ENCODE measurements around the gene NBEAL1.
"Not testable (repeated sequence)": the region's sequence is repeated elsewhere in the genome, so short reads cannot be mapped to it uniquely, and the experiment has no call there.

NBEAL1 gene

GRCh38 chr2:203040966-203041521 is 26.4 kb downstream of the NBEAL1 start:
- no peak for DNase-seq

GRCh38 chr2:203042178-203042577 is 27.5 kb downstream of the NBEAL1 start:
- DNase-seq = no peak

- DNase-seq = no peak
These were observed 28.6 kb downstream of the NBEAL1 start for GRCh38 chr2:203043226-203043625.

DNA sequence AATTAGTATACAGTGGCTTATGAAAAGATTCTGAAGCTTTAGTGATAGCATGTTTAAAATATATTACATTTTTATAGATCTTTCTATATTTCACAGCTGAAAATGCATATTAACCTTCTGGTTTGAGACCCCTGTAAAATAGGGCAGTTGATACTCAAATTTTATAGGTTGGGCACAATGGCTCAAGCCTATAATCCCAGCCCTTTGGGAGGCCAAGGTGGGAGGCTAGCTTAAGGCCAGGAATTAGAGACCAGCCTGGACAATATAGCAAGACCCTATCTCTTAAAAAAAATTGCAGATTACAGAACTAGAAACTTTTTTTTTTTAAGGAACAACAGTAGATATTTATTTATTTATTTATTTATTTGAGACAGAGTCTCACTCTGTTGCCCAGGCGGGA is 31.2 kb downstream of the NBEAL1 start:
- no peak for DNase-seq

- no peak for DNase-seq
These were observed 37.9 kb downstream of the NBEAL1 start for GRCh38 chr2:203052539-203052938.

- DNase-seq = no peak
These were observed 45.0 kb downstream of the NBEAL1 start for GRCh38 chr2:203059567-203060240.

GRCh38 chr2:203061346-203061745 is 46.7 kb downstream of the NBEAL1 start:
- DNase-seq = no peak

DNA sequence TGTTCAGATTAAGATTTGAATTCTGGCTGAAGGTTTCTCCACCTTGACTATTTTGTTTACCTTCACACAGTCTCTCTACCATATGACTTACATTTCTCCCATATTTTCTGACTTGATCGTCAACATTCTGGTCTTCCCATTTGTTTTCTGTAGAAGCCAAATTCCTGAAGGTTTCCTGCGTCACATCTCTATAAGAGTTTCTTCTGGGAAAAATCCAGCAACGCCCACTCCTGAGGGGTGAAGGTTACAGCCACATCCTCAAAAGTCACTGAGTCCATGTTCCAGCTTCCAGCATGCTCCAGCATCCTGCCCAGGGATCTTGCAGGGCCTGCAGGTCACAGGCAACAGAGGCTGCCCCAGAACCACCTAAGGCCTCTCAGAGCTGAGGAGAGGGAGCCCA is 47.5 kb downstream of the NBEAL1 start:
- no peak for DNase-seq

DNA sequence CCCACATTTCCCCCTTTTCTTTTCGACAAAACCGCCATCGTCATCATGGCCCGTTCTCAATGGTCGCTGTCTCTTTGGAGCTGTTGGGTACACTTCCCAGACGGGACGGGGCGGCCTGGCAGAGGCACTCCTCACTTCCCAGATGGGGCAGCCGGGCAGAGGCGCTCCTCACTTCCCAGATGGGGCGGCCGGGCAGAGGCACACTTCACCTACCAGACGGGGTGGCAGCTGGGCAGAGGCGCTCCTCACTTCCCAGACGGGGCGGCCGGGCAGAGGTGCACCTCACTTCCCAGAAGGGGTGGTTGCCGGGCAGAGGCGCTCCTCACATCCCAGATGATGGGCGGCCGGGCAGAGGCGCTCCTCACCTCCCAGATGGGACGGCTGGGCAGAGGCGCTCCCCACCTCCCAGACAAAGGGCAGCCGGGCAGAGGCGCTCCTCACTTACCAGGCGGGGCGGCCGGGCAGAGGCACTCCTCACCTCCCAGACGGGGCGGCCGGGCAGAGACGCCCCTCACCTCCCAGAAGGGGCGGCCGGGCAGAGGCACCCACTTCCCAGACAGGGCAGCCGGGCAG is 51.9 kb downstream of the NBEAL1 start:
- not testable (repeated sequence) for DNase-seq

DNA sequence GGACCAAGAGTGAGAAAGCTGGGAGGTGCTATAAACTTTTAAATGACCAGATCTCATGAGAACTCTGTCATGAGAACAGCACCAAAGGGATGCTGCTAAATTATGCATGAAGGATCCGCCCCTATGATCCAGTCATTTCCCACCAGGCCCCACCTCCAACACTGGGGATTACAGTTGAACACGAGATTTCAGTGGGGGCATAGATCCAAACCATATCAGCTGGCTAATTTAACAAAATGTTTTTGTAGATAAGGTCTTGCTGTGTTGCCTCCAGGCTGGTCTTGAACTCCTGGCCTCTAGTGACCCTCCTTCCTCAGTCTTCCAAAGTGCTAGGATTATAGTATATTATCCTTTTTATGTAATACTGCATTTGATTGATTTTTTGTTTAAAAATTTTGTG is 56.0 kb downstream of the NBEAL1 start:
- DNase-seq = no peak

GRCh38 chr2:203071148-203071547 is 56.5 kb downstream of the NBEAL1 start:
- DNase-seq = no peak

- no peak for DNase-seq
These were observed 57.7 kb downstream of the NBEAL1 start for GRCh38 chr2:203072371-203072770.

DNA sequence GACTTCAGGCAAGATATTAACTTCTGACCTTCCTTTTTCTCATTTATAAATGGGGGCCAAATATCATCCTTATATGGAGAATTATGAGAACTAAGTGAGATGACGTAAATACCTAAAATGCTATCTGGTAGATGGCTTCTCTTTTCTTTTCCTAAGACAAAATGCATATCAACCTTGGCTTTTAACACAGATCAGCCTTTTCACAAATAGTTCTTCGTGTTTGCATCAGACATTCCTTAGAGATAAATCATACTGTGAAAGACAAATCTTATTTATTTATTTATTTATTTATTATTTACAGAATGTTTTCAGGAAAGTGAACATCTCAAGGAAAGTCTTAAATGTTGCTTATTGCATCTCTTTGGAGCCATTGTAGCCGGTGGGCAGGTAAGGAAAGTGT is 62.8 kb downstream of the NBEAL1 start:
- DNase-seq = no peak

- DNase-seq = no peak
These were observed 65.9 kb downstream of the NBEAL1 start for GRCh38 chr2:203080447-203081045.

DNA sequence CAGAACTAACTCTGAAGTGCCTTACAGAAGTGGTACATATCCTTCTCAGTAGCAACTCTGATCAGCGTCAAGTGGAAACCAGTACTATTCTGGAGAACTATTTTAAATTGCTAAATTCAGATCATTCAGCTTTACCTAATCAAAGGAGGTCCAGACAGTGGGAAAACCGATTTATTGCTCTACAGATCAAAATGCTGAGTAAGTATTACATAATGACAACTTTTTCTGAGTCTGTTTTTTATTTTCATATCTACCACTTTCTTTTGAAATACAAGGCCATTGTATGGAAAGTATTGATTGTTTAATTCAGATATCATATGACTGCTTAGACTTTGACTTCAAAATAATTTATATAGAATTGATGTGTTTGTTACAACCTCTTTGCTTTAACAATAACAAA is 68.7 kb downstream of the NBEAL1 start:
- DNase-seq = no peak

- DNase-seq = not testable (repeated sequence)
These were observed 71.7 kb downstream of the NBEAL1 start for GRCh38 chr2:203086381-203086780.

DNA sequence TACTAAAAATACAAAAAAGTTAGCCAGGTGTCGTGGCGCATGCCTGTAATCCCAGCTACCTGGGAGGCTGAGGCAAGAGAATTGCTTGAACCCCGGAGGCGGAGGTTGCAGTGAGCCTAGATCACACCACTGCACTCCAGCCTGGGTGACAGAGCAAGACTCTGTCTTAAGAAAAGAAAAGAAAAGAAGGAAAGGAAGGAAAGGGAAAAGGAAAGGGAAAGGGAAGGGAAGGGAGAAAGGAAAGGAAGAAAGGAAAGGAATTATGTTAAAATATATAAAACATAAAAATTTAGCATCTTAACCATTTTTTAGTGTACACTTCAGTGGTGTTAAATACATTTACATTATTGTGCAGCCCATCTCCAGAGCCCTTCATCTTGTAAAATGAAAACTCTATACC is 76.0 kb downstream of the NBEAL1 start:
- not testable (repeated sequence) for DNase-seq

DNA sequence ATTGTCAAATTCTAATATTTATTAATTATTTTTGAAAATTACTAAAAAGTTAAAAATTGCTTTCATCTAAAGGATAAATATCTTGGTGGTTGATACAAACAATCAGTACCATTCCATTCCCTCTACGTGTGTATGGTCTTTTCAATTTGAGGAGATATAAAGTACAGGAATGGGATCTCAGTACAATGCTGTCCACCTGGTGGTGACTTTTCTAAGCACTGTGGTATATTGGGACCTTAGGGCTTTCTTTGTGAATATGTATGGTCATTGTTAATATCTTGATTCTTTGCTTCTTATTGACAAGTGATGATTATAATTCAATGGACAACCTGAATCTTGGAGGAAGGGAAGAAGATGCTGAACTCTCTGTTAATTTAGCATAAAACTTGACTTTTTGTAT is 83.1 kb downstream of the NBEAL1 start:
- DNase-seq = no peak

- not testable (repeated sequence) for DNase-seq
These were observed 87.7 kb downstream of the NBEAL1 start for GRCh38 chr2:203102357-203102756.

GRCh38 chr2:203104273-203104672 is 89.6 kb downstream of the NBEAL1 start:
- no peak for DNase-seq

DNA sequence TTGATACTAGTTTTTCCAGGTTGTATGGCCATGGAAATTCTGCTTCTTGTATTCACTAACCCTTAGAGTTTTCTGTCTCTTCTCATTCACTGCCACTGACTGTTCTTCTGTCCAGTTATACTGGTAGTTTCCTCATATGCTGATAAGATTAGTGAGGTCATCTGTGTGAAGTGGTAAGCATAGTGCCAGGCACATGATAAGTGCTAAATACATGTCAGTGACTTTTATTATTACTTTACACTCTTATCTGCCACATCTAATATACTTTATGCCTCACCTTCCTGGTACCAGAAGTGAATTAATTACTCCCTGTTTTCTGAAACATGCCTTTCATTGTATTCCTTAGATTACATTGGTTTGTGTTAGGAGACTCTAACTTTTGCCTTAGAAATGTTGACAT is 91.3 kb downstream of the NBEAL1 start:
- DNase-seq = no peak

DNA sequence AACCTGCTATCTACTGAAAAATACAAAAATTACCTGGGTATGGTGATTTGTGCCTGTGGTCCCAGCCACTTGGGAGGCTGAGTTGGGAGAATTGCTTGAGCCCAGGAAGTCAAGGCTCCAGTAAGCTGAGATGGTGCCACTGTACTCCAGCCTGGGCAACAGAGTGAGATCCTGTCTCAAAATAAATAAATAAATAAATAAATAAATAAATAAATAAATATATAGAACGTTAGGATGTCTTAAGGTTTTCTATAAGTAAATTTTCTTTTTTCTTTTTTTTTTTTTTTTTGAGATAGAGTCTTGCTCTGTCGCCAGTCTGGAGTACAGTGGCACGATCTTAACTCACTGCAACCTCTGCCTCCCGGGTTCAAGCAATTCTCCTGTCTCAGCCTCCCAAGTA is 95.8 kb downstream of the NBEAL1 start:
- DNase-seq = not testable (repeated sequence)

DNA sequence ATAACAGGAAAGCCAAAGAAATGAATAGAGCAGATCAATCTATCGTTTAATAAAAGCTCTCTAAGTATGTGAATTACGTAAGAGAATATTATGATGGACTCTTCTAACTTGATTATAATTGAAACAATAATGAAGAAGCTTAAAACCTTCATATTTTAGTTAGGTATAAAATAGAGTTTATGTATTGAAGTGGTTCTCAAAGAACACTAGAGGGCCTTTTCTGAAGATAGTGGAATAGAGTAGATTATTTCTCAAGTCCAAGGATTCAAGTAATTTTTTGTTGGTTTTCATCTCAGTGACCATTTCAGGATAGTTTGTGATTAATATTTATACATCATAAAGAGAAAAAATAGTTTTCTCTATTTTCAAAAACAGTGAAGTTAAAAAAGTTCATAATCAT is 97.7 kb downstream of the NBEAL1 start:
- DNase-seq = no peak

DNA sequence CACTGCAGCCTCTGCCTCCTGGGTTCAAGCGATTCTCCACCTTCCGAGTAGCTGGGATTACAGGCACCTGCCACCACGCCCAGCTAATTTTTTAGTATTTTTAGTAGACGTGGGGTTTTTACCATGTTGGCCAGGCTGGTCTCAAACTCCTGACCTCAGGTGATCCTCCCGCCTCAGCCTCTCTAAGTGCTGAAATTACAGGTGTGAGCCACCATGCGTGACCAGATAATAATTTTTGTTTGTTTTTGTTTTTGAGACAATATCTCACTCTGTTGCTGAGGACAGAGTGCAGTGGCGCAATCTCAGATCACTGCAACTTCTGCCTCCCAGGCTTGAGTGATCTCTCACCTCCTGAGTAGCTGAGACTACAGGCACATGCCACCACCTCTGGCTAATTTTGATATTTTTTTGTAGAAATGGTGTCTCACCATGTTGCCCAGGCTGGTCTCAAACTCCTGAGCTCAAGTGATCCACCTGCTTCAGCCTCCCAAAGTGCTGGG is 100.6 kb downstream of the NBEAL1 start:
- DNase-seq = not testable (repeated sequence)
